SH-SY5Y (cell line): ENCODE measurements around the gene DIS3L2.

Experiments used
- GATA2 ChIP-seq: IDR thresholded peaks from 2 replicates; pipeline ENCODE4 v1.6.1; 2011; ENCODE audit warnings: mild to moderate bottlenecking, low read depth, low read length
- GATA3 ChIP-seq: IDR thresholded peaks from 2 replicates; pipeline ENCODE4 v1.6.1; 2011; ENCODE audit warnings: low read depth, mild to moderate bottlenecking, low read length, moderate library complexity

DNA sequence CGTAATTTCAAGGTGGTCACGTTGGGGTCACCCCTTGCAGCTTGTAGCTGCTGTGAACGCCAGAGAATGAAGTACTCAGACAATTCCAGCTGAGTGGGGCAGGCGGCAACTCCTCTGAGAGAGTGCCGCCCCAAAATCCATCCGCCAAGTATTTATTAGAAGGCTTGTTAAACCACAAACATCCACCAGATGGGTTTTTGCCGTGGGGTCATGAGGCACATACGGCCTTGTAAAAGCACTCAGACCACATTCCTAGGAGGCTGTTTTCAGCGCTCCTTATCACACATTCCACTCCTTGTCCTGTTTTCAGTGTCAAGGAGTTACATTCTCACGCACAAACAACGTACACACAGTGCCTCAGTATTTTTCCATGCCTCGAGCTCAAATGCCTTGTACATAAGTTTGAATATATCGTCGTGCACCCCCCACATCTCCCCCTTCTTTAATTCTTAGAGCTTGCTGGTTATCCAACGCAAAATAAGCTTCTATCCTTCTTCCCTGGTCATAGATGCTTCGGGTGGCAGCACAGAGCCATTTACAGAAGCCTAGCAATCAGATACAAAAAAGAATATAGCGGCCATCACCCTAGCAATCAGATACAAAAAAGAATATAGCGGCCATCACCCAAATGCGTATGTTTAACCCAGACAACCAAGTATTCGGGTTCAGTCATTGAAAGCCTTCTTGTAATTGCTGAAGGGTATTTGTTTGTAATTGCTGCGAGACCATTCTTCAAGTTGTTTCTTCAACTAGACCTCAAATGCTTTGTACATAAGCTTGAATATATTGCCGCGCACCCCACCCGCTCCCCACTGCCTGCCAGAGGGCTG lies 424.4 kb downstream of the DIS3L2 start:
- TF ChIP-seq GATA2 (no peak), GATA3 (no peak)
